HepG2 (cell line): ENCODE results near the gene IQGAP3. TPM values are rescaled to one million over a fixed set of nuclear protein-coding genes. Genes with fewer than 3 reads are reported as not detected.
A peak's percentile ranks its signal among the peaks of the same experiment; 100 is the strongest.

Source experiments
- CREM ChIP-seq, 2 experiments: sonication (generic) in 1 of 2; formaldehyde crosslinking in 1 of 2; IDR thresholded peaks; 2 replicates each; pipeline versions ENCODE4 v1.4.0 to v1.6.1; 2016 to 2020; ENCODE audit warnings: antibody characterized with exemption in 1 of 2, mild to moderate bottlenecking in 1 of 2, missing genetic modification reagents in 1 of 2
- ELF1 ChIP-seq: sonication (generic); formaldehyde crosslinking; IDR thresholded peaks from 2 replicates; pipeline ENCODE4 v1.4.0; 2020; ENCODE audit warnings: missing genetic modification reagents
- ELF3 ChIP-seq: IDR thresholded peaks from 2 replicates; pipeline ENCODE4 v1.6.1; 2016; ENCODE audit warnings: missing genetic modification reagents, missing compliant biosample characterization
- HMG20A ChIP-seq: IDR thresholded peaks from 2 replicates; pipeline ENCODE4 v1.6.1; 2016; ENCODE audit warnings: borderline replicate concordance
- MAFG ChIP-seq: sonication (generic); formaldehyde crosslinking; IDR thresholded peaks from 2 replicates; pipeline ENCODE4 v1.5.1; 2020; ENCODE audit warnings: mild to moderate bottlenecking, missing genetic modification reagents
- MBD4 ChIP-seq: IDR thresholded peaks from 2 replicates; pipeline ENCODE4 v1.6.1; 2012; ENCODE audit warnings: low read length, inconsistent platforms, borderline replicate concordance
- POLR2G ChIP-seq: fragments of 200-400 bp; formaldehyde crosslinking; IDR thresholded peaks from 2 replicates; pipeline ENCODE4 v1.6.1; 2018; ENCODE audit warnings: mild to moderate bottlenecking, low read depth, low read length, moderate library complexity
- SOX13 ChIP-seq, 3 experiments: fragments of 450-650 bp in 1 of 3; sonication (generic) in 1 of 3; formaldehyde crosslinking in 1 of 3; IDR thresholded peaks in 2 of 3; conservative IDR thresholded peaks in 1 of 3; 2 replicates each; pipeline versions ENCODE4 v1.5.0 to v1.6.1; 2016 to 2020; ENCODE audit warnings: antibody characterized with exemption in 1 of 3, mild to moderate bottlenecking in 1 of 3, missing compliant biosample characterization in 1 of 3, missing genetic modification reagents in 1 of 3, moderate library complexity in 1 of 3
- SP140L ChIP-seq: sonication (generic); formaldehyde crosslinking; IDR thresholded peaks from 2 replicates; pipeline ENCODE4 v1.4.0; 2020; ENCODE audit warnings: missing genetic modification reagents, borderline replicate concordance
- SRSF9 ChIP-seq: fragments of 200-400 bp; formaldehyde crosslinking; IDR thresholded peaks from 2 replicates; pipeline ENCODE4 v1.6.1; 2018; ENCODE audit warnings: borderline replicate concordance, mild to moderate bottlenecking, low read depth, low read length; ENCODE audit not compliant: insufficient read depth, poor library complexity, severe bottlenecking
- TAF1 ChIP-seq: sonication (generic); formaldehyde crosslinking; IDR thresholded peaks from 2 replicates; pipeline ENCODE4 v1.4.0; 2020; ENCODE audit warnings: missing genetic modification reagents
- TGIF2 ChIP-seq: IDR thresholded peaks from 2 replicates; pipeline ENCODE4 v1.6.1; 2016; ENCODE audit warnings: control low read depth, missing compliant biosample characterization
- ZNF251 ChIP-seq: sonication (generic); formaldehyde crosslinking; IDR thresholded peaks from 2 replicates; pipeline ENCODE4 v1.9.0; 2021; ENCODE audit warnings: mild to moderate bottlenecking, missing genetic modification reagents
- ZNF607 ChIP-seq: sonication (generic); formaldehyde crosslinking; IDR thresholded peaks from 2 replicates; pipeline ENCODE4 v1.5.1; 2020; ENCODE audit warnings: missing genetic modification reagents, mild to moderate bottlenecking, borderline replicate concordance
- ZNF777 ChIP-seq: sonication (generic); formaldehyde crosslinking; IDR thresholded peaks from 2 replicates; pipeline ENCODE4 v1.4.0; 2020; ENCODE audit warnings: missing genetic modification reagents
- ZNF782 ChIP-seq: sonication (generic); formaldehyde crosslinking; IDR thresholded peaks from 2 replicates; pipeline ENCODE4 v1.4.0; 2020; ENCODE audit warnings: missing genetic modification reagents, mild to moderate bottlenecking, borderline replicate concordance
- ZSCAN25 ChIP-seq: sonication (generic); formaldehyde crosslinking; IDR thresholded peaks from 2 replicates; pipeline ENCODE4 v1.8.0; 2022; ENCODE audit warnings: mild to moderate bottlenecking, missing genetic modification reagents
- ZSCAN9 ChIP-seq: IDR thresholded peaks from 2 replicates; pipeline ENCODE4 v1.6.1; 2016; ENCODE audit warnings: borderline replicate concordance
- polyA plus RNA-seq, 8 experiments: library from polyadenylated mRNA; depleted of rRNA in 3 of 8; stranded (reverse) in 7 of 8; unstranded in 1 of 8; fragments of >200 nt; fragmentation: Illumina TruSeq in 4 of 8; extraction: Trizol in 4 of 8; gene quantifications; 2 replicates each; pipeline versions ENCODE4 v1.2.1 to v1.2.3, GENCODE V29; 2011 to 2016; ENCODE audit warnings: low read depth in 4 of 8, missing spikeins in 1 of 8, mixed read lengths in 1 of 8; ENCODE audit not compliant: insufficient read depth in 1 of 8
- total RNA-seq, 5 experiments: library from RNA; depleted of rRNA; stranded (reverse); fragments of >200 nt; fragmentation: Illumina TruSeq; extraction: Trizol; gene quantifications; 2 replicates each; pipeline ENCODE4 v1.2.3, GENCODE V29; 2016; ENCODE audit warnings: low read depth in 1 of 5
- TF ChIP-seq, protein P1 (sequence below): sonication (generic); formaldehyde crosslinking; IDR thresholded peaks from 2 replicates; pipeline ENCODE4 v1.5.1; 2020; ENCODE audit warnings: mild to moderate bottlenecking, missing genetic modification reagents, borderline replicate concordance
- TF ChIP-seq, protein P2 (sequence below): IDR thresholded peaks from 2 replicates; pipeline ENCODE4 v1.6.1; 2016; ENCODE audit warnings: missing compliant biosample characterization, missing genetic modification reagents, borderline replicate concordance
- TF ChIP-seq, protein P3 (sequence below): IDR thresholded peaks from 2 replicates; pipeline ENCODE4 v1.6.1; 2016; ENCODE audit warnings: low read depth, borderline replicate concordance

IQGAP3 gene
- total and polyA plus RNA-seq, 2 of the 13 experiments (the other 11 are each of a cell fraction or from before 2014, with no cell fraction given): 13.5 to 14.1 TPM

DNA sequence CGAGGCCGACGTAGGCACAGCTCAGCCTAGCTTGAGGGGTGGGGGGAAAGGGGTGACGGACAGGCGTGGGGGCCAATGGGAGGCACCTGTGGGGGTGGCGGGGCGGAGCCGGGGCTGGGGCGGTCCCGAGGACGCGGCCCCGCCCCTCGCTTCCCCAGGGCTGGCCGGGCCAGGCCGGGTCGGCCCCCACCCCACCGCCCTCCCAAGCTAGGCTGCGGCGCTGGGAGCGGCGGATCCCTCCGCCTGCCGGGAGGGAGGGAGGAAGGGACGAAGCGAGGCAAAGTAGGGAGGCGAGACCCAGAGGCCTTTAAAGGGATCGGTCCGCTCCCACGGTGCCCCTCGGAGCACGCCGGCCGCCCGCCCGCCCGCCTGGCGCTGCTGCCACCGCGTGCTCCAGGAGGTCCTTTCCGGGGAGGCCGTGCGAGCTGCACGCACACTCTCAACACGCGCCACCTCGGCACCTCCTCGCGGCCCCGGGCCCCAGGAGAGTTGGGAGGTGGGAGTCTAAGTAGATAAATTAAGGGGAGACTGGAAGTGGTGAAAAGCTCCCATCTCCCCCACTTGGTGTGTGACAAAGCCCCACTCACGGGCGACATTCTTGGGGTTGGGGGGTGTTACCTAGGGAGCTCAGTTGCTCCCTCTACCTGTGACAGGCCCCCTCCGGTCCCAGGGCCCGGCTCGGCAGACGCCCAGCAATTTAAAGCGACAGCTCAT, 71.4 kb downstream of the IQGAP3 start (continued):
- TF ChIP-seq, protein P1, sequence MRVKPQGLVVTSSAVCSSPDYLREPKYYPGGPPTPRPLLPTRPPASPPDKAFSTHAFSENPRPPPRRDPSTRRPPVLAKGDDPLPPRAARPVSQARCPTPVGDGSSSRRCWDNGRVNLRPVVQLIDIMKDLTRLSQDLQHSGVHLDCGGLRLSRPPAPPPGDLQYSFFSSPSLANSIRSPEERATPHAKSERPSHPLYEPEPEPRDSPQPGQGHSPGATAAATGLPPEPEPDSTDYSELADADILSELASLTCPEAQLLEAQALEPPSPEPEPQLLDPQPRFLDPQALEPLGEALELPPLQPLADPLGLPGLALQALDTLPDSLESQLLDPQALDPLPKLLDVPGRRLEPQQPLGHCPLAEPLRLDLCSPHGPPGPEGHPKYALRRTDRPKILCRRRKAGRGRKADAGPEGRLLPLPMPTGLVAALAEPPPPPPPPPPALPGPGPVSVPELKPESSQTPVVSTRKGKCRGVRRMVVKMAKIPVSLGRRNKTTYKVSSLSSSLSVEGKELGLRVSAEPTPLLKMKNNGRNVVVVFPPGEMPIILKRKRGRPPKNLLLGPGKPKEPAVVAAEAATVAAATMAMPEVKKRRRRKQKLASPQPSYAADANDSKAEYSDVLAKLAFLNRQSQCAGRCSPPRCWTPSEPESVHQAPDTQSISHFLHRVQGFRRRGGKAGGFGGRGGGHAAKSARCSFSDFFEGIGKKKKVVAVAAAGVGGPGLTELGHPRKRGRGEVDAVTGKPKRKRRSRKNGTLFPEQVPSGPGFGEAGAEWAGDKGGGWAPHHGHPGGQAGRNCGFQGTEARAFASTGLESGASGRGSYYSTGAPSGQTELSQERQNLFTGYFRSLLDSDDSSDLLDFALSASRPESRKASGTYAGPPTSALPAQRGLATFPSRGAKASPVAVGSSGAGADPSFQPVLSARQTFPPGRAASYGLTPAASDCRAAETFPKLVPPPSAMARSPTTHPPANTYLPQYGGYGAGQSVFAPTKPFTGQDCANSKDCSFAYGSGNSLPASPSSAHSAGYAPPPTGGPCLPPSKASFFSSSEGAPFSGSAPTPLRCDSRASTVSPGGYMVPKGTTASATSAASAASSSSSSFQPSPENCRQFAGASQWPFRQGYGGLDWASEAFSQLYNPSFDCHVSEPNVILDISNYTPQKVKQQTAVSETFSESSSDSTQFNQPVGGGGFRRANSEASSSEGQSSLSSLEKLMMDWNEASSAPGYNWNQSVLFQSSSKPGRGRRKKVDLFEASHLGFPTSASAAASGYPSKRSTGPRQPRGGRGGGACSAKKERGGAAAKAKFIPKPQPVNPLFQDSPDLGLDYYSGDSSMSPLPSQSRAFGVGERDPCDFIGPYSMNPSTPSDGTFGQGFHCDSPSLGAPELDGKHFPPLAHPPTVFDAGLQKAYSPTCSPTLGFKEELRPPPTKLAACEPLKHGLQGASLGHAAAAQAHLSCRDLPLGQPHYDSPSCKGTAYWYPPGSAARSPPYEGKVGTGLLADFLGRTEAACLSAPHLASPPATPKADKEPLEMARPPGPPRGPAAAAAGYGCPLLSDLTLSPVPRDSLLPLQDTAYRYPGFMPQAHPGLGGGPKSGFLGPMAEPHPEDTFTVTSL (CRISPR knock-in tag): 0 out of 2 replicates have a peak, but pooled peaks have one; percentile 24
- TF ChIP-seq SRSF9 (no peak), ZNF777 (CRISPR knock-in tag) (peak; percentile 56), POLR2G (peak; percentile 82), SP140L (0 out of 2 replicates have a peak, but pooled peaks have one; percentile 56), ZNF251 (CRISPR knock-in tag) (no peak), CREM (IDR thresholded peaks at IDR 0.05) (no peak), CREM (CRISPR knock-in tag; IDR thresholded peaks at IDR 0.05) (no peak), ZSCAN25 (CRISPR knock-in tag) (peak; percentile 49; the same call in 1 of the 2 replicates), TGIF2 (CRISPR knock-in tag) (peak; percentile 79), ELF1 (CRISPR knock-in tag) (0 out of 2 replicates have a peak, but pooled peaks have one; percentile 5), SOX13 (IDR thresholded peaks at IDR 0.05) (no peak), SOX13 (CRISPR knock-in tag; conservative IDR thresholded peaks at IDR 0.05 in 1 of 2, IDR thresholded peaks at IDR 0.05 in 1 of 2) (no peak; a peak in 1 of 4 replicates), ZNF782 (CRISPR knock-in tag) (no peak), ELF3 (0 out of 2 replicates have a peak, but pooled peaks have one; percentile 8), ZNF607 (peak; percentile 83), MBD4 (no peak), HMG20A (CRISPR knock-in tag) (no peak), TAF1 (CRISPR knock-in tag) (peak; percentile 80), ZSCAN9 (CRISPR knock-in tag) (no peak), MAFG (CRISPR knock-in tag) (no peak)
- TF ChIP-seq, protein P2, sequence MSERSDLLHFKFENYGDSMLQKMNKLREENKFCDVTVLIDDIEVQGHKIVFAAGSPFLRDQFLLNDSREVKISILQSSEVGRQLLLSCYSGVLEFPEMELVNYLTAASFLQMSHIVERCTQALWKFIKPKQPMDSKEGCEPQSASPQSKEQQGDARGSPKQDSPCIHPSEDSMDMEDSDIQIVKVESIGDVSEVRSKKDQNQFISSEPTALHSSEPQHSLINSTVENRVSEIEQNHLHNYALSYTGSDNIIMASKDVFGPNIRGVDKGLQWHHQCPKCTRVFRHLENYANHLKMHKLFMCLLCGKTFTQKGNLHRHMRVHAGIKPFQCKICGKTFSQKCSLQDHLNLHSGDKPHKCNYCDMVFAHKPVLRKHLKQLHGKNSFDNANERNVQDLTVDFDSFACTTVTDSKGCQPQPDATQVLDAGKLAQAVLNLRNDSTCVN (CRISPR knock-in tag): 0 out of 2 replicates have a peak, but pooled peaks have one; percentile 24
- TF ChIP-seq, protein P3, sequence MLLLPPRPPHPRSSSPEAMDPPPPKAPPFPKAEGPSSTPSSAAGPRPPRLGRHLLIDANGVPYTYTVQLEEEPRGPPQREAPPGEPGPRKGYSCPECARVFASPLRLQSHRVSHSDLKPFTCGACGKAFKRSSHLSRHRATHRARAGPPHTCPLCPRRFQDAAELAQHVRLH (CRISPR knock-in tag): peak; percentile 61
